ENCODE results near the gene VEPH1.

The VEPH1 gene

DNA sequence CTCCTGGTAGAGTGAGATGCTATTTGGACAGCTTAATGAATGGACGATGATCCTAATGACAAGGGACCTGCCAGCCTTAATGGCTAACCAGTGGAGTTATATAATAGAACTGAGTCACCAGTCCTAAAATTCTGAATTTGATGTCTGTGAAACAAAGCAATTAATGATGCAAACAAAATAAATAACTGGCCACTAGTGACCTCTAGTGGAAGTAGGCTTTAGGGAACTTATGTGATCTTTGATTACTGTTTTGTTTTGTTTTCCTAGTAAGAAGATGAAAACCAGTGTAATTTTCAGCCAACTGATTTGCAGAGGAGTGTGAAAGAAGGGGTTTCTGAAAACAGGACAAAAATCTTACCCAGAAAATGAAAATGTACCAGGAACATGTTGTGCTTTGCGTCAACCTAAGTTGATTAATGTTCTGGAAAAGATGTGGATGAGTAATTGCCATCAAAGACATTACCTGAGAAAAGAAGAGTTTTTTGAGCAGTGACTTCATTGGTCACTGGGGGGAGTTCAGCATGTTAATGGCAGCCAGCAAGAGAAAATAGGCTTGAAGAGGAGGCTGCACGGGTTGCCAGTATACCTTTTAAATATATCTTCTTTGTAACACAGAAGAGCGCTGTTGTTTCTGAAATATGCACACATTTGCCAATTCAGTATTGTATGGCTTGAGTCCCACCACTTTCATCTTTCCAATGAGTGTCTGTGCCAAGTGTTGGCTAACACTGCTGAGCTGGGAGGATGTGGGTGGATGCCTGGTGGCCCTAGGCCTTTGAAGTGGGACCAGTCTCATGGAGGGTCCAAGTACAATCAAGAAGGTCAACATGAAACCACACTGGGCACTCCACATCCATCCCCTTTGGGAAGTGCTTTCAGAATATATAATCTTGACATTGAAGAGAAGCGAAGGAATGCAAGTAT, 9.3 kb downstream of the VEPH1 start:
- no peak overlapping the region for H3K4me3 Mint-ChIP-seq
- no peak overlapping the region for H3K27ac Mint-ChIP-seq (ENCODE audit: low read depth)
- H3K4me1 Mint-ChIP-seq = no peaks in the 10 kb centered on the region
- no peak for DNase-seq (ENCODE audit: low spot score in 2 of 2)
- no peaks in the 10 kb centered on the region for H3K9me3 Mint-ChIP-seq
- H3K27me3 Mint-ChIP-seq = peaks cover 26% of the 10 kb centered on the region
- no peaks in the 10 kb centered on the region for H3K36me3 Mint-ChIP-seq (ENCODE audit: insufficient read depth)
- no peak for ATAC-seq (replicated peaks; ENCODE audit: extremely low read depth, poor library complexity, severe bottlenecking)

DNA sequence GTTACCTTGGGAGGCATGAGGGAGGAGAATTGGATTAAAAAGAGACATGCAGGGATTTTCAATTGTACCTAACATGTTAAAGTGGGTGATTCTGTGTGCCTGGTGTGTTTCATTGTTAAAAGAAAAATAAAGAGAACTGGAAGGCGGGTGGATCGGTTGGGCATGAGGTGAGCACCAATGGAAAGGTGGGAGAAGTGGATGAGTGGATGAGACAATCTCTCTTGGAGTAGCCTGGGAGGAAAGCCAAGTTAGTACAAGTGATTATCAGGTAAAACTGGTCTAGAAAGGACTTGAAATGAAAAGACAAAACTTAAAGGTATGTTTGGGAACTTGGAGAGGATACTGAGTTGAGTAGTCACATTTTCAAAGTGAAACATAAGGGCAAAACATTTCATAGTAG, 12.1 kb downstream of the VEPH1 start:
- ATAC-seq (replicated peaks; ENCODE audit: extremely low read depth, poor library complexity, severe bottlenecking) (no peak), DNase-seq (ENCODE audit: low spot score in 2 of 2) (no peak)
- Mint-ChIP-seq H3K4me3 (no peak overlapping the region), H3K27me3 (peaks cover 10% of the 10 kb centered on the region), H3K36me3 (ENCODE audit: insufficient read depth) (no peaks in the 10 kb centered on the region), H3K4me1 (no peaks in the 10 kb centered on the region), H3K27ac (ENCODE audit: low read depth) (no peak overlapping the region), H3K9me3 (no peaks in the 10 kb centered on the region)

DNA sequence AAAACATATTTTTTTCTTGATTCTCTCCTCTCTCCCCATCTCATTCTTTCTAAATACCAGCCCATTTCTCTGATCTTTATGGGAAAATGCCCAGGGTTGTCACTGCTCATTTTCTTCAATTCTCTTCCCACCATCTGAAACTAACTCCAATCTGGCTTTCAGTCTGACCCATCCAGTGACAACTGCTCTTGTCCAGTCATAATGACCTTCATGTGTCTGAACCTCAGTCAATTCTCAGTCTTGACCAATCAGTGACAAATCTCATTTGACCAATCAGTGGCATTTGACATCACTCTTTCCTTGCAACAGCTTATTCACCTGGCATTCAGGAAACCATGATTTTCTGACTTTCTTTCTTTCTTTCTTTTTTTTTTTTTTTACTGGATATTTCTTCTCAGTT, 15.1 kb downstream of the VEPH1 start:
- no peaks in the 10 kb centered on the region for H3K4me1 Mint-ChIP-seq
- no peaks in the 10 kb centered on the region for H3K9me3 Mint-ChIP-seq
- DNase-seq (ENCODE audit: low spot score in 2 of 2) = no peak
- H3K27ac Mint-ChIP-seq (ENCODE audit: low read depth) = no peak overlapping the region
- no peak overlapping the region for H3K4me3 Mint-ChIP-seq
- peaks cover 10% of the 10 kb centered on the region for H3K27me3 Mint-ChIP-seq
- no peak for ATAC-seq (replicated peaks; ENCODE audit: extremely low read depth, poor library complexity, severe bottlenecking)
- H3K36me3 Mint-ChIP-seq (ENCODE audit: insufficient read depth) = no peaks in the 10 kb centered on the region

DNA sequence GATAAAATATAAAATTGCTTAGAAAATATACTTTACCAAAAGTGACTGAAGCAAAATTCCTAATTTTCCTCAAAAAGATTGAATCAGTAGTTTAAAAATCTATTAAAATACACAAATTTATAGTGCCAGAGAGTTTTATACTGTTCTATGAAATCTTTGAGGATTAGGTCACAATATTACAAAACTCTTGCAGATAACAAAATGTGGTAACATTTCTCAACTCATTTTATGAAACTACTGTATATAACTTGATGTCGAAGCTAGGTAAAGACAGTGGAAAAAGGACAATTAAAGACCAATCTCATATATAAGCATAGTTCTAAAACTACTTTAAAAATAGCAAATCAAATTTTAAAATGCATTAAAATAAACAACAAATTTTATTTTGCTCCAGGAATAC, 15.9 kb downstream of the VEPH1 start:
- ATAC-seq (replicated peaks; ENCODE audit: extremely low read depth, poor library complexity, severe bottlenecking) (no peak), DNase-seq (ENCODE audit: low spot score in 2 of 2) (no peak)
- Mint-ChIP-seq H3K27ac (ENCODE audit: low read depth) (no peak overlapping the region), H3K36me3 (ENCODE audit: insufficient read depth) (no peaks in the 10 kb centered on the region), H3K4me3 (no peak overlapping the region), H3K4me1 (no peaks in the 10 kb centered on the region), H3K9me3 (no peaks in the 10 kb centered on the region), H3K27me3 (peaks cover 10% of the 10 kb centered on the region)

DNA sequence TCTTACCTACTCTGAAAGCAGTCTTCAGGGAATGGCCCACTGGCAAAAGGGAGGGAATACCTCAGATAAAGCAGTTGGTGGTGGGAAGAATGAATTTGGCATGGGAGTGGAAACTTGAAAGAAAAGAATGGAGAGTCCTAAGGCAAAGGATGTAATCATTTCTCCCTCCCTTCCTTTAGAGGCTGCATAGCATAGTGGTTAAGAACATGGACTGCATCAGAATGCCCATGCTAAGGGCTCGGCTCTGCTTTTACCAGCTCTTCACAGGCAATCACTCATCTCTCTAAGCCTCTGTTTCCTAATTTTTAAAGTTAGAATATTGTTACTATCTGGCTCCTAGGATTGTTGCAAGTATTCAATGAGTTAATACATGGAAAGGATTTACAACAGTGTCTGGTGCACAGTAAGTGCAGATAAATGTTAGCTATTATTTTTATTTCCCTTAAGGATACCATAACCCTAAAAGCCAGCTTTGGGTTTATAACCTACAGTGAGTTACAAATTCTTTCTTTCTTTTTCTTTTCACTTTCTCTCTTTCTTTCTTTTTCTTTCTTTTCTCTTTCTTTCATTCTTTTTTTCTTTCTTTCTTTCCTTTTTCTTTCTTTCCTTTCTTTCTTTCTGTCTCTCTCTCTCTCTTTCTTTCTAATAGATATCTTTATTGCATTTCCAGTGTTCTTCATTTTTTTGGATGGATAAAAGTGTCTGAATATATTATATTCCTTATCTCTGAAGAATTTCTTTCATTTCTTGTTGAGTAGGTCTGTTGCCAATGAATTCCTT, 23.6 kb downstream of the VEPH1 start:
- no peaks in the 10 kb centered on the region for H3K36me3 Mint-ChIP-seq (ENCODE audit: insufficient read depth)
- peaks cover 10% of the 10 kb centered on the region for H3K27me3 Mint-ChIP-seq
- ATAC-seq (replicated peaks; ENCODE audit: extremely low read depth, poor library complexity, severe bottlenecking) (no peak), DNase-seq (ENCODE audit: low spot score in 2 of 2) (no peak)
- H3K9me3 Mint-ChIP-seq = no peaks in the 10 kb centered on the region
- H3K4me3 Mint-ChIP-seq = no peak overlapping the region
- H3K27ac Mint-ChIP-seq (ENCODE audit: low read depth) = no peak overlapping the region
- H3K4me1 Mint-ChIP-seq = no peaks in the 10 kb centered on the region

DNA sequence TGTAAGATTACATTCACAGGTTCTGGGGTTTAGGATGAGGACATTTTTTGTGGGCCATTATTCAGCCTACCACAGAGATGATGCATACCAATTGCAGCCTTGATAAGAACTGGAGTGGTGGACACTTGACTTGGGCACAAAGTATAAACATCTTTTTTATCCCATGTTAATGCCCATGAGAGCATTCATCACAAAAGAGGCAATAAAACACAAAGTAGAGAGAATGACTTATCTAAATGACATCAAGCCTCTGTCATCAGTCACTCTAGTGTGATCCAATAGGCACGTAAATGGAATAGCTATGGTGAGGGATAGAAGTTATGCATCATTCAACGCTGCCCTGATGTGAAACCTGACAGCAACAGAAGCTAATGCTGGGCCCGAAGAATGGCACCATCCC, 25.8 kb downstream of the VEPH1 start:
- H3K4me1 Mint-ChIP-seq = no peaks in the 10 kb centered on the region
- no peaks in the 10 kb centered on the region for H3K36me3 Mint-ChIP-seq (ENCODE audit: insufficient read depth)
- no peaks in the 10 kb centered on the region for H3K27me3 Mint-ChIP-seq
- no peak overlapping the region for H3K4me3 Mint-ChIP-seq
- no peak for DNase-seq (ENCODE audit: low spot score in 2 of 2)
- no peak overlapping the region for H3K27ac Mint-ChIP-seq (ENCODE audit: low read depth)
- H3K9me3 Mint-ChIP-seq = no peaks in the 10 kb centered on the region
- no peak for ATAC-seq (replicated peaks; ENCODE audit: extremely low read depth, poor library complexity, severe bottlenecking)

DNA sequence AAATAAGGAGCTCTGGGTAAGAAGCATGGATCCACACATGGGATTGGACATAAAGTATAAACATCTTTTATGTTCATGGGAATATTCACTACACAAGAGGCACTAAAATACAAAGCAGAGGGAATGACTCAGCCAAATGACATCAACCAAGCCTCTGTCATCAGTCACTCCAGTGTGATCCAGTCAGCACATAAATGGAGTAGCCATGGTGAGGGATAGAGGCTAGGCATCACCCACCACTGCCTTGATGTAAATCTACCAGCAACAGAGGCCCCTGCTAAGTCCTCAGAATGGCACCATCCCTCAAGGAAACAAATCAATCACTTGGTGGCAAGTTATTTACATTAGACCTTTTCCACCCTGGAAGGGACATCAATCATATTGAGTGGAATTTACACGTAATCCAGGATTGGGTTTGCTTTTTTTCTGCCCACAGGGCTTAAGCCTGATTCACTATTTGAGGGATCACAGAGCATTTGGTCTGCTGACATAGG, 27.2 kb downstream of the VEPH1 start:
- Mint-ChIP-seq H3K4me1 (no peaks in the 10 kb centered on the region), H3K27me3 (no peaks in the 10 kb centered on the region), H3K9me3 (no peaks in the 10 kb centered on the region), H3K4me3 (no peak overlapping the region), H3K27ac (ENCODE audit: low read depth) (no peak overlapping the region), H3K36me3 (ENCODE audit: insufficient read depth) (no peaks in the 10 kb centered on the region)
- no peak for ATAC-seq (replicated peaks; ENCODE audit: extremely low read depth, poor library complexity, severe bottlenecking)
- no peak for DNase-seq (ENCODE audit: low spot score in 2 of 2)

DNA sequence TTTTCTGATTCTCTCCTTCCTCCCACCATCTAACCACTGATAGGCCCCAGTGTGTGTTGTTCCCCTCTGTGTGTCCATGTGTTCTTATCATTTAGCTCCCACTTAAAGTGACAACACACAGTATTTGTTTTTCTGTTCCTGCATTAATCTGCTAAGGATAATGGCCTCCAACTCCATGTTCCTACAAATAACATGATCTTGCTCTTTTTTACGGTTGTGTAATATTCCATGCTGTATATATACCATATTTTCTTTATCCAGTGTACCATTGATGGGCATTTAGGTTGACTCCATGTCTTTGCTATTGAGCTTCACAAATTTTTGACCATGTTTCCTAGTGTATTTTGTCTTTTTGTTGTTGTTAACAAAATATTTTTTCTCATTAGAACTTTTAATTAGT, 30.6 kb downstream of the VEPH1 start:
- Mint-ChIP-seq H3K9me3 (no peaks in the 10 kb centered on the region), H3K27ac (ENCODE audit: low read depth) (no peak overlapping the region), H3K4me3 (no peak overlapping the region)

DNA sequence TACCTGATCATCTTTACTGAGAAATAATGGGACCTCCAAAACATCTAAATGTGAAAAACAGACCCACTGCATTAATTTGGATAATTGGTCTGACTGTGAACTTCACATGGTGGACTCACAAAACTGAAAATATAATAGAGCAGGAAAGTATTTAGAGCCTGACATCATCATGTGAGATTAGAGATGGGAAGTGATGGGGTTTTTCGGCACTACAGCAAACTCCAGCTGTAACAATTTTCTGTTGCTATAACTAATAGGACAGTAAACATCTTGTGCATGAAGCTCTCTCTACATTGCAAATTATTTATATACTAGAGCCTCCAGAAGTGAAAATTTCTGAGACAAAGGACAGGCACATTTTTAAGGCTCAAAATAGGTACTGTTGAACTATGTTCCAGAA, 32.2 kb downstream of the VEPH1 start:
- Mint-ChIP-seq H3K4me3 (no peak overlapping the region), H3K36me3 (ENCODE audit: insufficient read depth) (peaks cover 2% of the 10 kb centered on the region), H3K4me1 (no peaks in the 10 kb centered on the region), H3K9me3 (no peaks in the 10 kb centered on the region), H3K27ac (ENCODE audit: low read depth) (no peak overlapping the region), H3K27me3 (peaks cover 8% of the 10 kb centered on the region)
- ATAC-seq (replicated peaks; ENCODE audit: extremely low read depth, poor library complexity, severe bottlenecking) (no peak), DNase-seq (ENCODE audit: low spot score in 2 of 2) (no peak)

More for the DNA sequence above, 30.6 kb downstream of the VEPH1 start:
- Mint-ChIP-seq H3K36me3 (ENCODE audit: insufficient read depth) (no peaks in the 10 kb centered on the region), H3K4me1 (no peaks in the 10 kb centered on the region), H3K27me3 (peaks cover 8% of the 10 kb centered on the region)
- ATAC-seq (replicated peaks; ENCODE audit: extremely low read depth, poor library complexity, severe bottlenecking) (no peak), DNase-seq (ENCODE audit: low spot score in 2 of 2) (no peak)

DNA sequence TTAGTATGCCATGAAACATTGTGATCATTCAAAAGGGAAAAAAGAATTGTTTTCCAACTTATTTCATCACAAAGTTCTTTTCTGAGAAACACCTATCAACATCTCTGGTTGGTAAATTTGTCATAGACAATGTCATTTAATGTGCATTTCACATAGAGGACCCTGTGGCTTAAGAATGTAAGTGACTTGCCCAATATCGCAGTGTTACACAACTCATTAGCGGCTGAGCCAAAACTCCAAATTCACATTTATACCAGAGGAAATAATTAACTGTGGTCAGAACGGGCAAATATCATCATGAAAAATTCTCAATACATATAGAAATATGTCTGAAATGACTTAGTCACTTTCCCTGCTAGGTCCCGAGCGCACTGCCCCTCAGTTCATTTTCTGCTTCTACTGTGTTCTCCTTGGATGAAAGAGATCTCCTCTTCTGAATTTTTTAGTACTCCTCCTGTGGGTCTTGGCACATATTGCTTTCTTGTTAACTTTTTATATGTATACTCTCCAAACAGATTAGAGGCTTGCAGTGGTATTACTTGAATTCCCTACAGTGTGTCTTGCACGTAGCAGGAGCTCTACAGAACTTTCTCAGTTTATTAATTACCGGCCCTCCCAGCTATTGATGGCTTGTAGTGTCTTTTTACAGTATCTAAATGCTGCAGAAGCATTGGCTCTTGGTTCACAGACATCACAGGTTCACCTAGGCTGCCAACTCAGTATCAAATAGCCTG, 33.5 kb downstream of the VEPH1 start:
- DNase-seq (ENCODE audit: low spot score in 2 of 2) (no peak), ATAC-seq (replicated peaks; ENCODE audit: extremely low read depth, poor library complexity, severe bottlenecking) (no peak)
- Mint-ChIP-seq H3K27ac (ENCODE audit: low read depth) (no peak overlapping the region), H3K27me3 (peaks cover 8% of the 10 kb centered on the region), H3K36me3 (ENCODE audit: insufficient read depth) (peaks cover 2% of the 10 kb centered on the region), H3K9me3 (no peaks in the 10 kb centered on the region), H3K4me3 (no peak overlapping the region), H3K4me1 (no peaks in the 10 kb centered on the region)

DNA sequence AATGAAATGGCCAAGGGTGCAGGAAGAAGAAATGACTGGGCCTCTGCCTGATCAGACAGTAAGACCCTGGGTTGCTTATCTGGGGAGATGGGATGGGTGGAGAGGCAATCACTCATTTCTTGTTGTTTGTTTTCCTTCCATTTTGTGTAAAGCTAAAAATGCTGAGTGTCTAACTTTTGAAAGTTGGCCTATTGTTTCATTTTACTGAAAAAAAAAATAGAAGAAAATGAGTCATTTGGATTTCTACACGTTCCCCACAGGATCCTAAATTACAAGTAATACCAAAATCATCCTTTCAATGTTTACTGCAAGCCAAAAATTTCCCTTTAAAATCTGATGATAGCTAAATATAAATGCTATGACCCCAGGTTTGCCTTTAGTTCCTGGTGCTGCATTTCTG, 36.0 kb downstream of the VEPH1 start:
- H3K9me3 Mint-ChIP-seq = no peaks in the 10 kb centered on the region
- H3K36me3 Mint-ChIP-seq (ENCODE audit: insufficient read depth) = peaks cover 2% of the 10 kb centered on the region
- H3K4me3 Mint-ChIP-seq = no peak overlapping the region
- no peak for ATAC-seq (replicated peaks; ENCODE audit: extremely low read depth, poor library complexity, severe bottlenecking)
- peaks cover 8% of the 10 kb centered on the region for H3K27me3 Mint-ChIP-seq
- no peak overlapping the region for H3K27ac Mint-ChIP-seq (ENCODE audit: low read depth)
- DNase-seq (ENCODE audit: low spot score in 2 of 2) = no peak
- no peaks in the 10 kb centered on the region for H3K4me1 Mint-ChIP-seq

DNA sequence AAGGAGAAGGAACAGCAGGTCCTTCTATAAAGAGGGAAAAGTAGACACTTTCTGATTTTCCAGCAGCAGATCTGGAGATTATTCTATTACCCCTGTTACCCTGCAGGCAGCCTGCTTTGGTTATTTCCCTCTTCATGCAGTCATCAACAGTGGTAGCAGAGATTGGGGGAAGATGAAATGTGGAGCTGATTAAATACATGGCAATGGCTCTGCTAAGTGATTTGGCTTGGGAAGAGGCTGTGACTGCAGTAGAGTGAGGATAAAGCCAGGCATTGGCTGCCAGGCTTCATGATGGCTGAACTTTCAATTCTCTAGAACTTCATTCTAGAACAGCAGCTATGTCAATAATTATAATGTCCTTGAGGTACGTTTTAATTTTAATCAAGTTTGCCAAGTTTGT, 37.5 kb downstream of the VEPH1 start:
- ATAC-seq (replicated peaks; ENCODE audit: extremely low read depth, poor library complexity, severe bottlenecking) = no peak
- peaks cover 2% of the 10 kb centered on the region for H3K36me3 Mint-ChIP-seq (ENCODE audit: insufficient read depth)
- peaks cover 20% of the 10 kb centered on the region for H3K27me3 Mint-ChIP-seq
- no peaks in the 10 kb centered on the region for H3K9me3 Mint-ChIP-seq
- no peaks in the 10 kb centered on the region for H3K4me1 Mint-ChIP-seq
- no peak overlapping the region for H3K27ac Mint-ChIP-seq (ENCODE audit: low read depth)
- DNase-seq (ENCODE audit: low spot score in 2 of 2) = no peak
- no peak overlapping the region for H3K4me3 Mint-ChIP-seq

Measured in central memory CD8-positive, alpha-beta T cell (primary cell).